BE2C (cell line): ENCODE results near the gene SYT3.

Source experiments
- DNase-seq: peaks from one replicate; pipeline ENCODE4 v3.0.0-alpha.2; 2020
- H3K27me3 ChIP-seq: fragments of 250-450 bp; sonication (Bioruptor Pico); 2 replicates; pipeline ENCODE4 v1.5.1; 2020; ENCODE audit warnings: mild to moderate bottlenecking
- H3K36me3 ChIP-seq: fragments of 250-450 bp; sonication (Bioruptor Pico); 2 replicates; pipeline ENCODE4 v1.5.1; 2020; ENCODE audit warnings: mild to moderate bottlenecking
- H3K4me1 ChIP-seq: fragments of 250-450 bp; sonication (Bioruptor Pico); 2 replicates; pipeline ENCODE4 v1.5.1; 2020
- H3K4me3 ChIP-seq: 2 replicates; pipeline ENCODE4 v1.5.1; 2011; ENCODE audit warnings: low read depth, low read length
- H3K9me3 ChIP-seq: fragments of 250-450 bp; sonication (Bioruptor Pico); 2 replicates; pipeline ENCODE4 v1.5.1; 2020
- TF ChIP-seq, protein P1 (sequence below): IDR thresholded peaks from 2 replicates; pipeline ENCODE4 v1.5.1; 2012; ENCODE audit warnings: mild to moderate bottlenecking, low read depth, low read length

SYT3 gene

DNA sequence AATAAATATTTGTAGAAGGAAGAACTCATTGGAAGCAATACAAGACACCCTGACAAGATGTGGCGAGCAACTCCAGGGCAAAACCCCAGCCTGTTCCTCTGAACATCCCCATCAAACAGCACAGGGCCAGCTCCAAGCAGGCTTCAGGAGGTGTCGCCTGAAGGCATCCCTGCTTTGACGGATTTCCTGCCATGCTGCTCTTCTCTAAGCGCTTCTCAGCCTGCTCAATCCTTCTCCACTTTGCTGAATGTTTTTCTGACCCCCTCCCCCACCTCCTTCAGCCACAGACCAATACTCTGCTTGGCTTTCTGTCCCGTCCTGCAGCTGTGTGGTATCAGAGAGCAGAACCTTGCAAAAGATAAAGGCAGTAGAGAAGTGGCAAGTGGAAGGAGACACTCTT, 38.0 kb upstream of the SYT3 start:
- TF ChIP-seq, protein P1, sequence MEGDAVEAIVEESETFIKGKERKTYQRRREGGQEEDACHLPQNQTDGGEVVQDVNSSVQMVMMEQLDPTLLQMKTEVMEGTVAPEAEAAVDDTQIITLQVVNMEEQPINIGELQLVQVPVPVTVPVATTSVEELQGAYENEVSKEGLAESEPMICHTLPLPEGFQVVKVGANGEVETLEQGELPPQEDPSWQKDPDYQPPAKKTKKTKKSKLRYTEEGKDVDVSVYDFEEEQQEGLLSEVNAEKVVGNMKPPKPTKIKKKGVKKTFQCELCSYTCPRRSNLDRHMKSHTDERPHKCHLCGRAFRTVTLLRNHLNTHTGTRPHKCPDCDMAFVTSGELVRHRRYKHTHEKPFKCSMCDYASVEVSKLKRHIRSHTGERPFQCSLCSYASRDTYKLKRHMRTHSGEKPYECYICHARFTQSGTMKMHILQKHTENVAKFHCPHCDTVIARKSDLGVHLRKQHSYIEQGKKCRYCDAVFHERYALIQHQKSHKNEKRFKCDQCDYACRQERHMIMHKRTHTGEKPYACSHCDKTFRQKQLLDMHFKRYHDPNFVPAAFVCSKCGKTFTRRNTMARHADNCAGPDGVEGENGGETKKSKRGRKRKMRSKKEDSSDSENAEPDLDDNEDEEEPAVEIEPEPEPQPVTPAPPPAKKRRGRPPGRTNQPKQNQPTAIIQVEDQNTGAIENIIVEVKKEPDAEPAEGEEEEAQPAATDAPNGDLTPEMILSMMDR = no peak
- Histone ChIP-seq H3K9me3 (no peaks in the 10 kb centered on the region), H3K4me1 (no peaks in the 10 kb centered on the region), H3K4me3 (no peak overlapping the region), H3K27me3 (no peaks in the 10 kb centered on the region), H3K36me3 (peaks cover 22% of the 10 kb centered on the region)
- DNase-seq = no peak

DNA sequence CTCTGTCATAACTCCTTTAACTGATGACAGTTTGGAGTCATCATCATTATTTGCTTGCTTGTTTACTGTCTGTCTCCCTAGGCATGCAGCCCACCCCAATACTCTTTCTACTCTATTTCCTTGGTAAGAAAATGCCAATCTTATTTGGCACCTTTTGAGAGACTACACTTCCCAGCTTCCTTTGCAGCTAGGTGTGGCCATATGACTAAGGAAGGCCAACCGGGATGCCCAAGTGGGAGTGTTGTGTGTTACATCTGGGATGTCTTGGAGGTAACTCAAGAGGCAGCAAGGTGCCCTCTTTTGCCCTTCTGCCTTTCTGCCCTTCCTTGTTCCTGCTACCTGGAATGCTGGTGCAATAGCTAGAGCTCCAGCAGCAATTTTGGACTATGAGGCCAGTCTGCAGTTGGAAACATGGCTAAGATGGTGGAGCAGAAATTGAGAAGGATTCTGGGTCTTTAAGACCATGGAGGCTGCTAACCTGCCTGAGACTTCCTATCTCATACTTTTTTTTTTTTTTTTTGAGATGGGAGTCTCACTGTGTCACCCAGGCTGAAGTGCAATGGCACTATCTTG, 37.0 kb upstream of the SYT3 start:
- no peaks in the 10 kb centered on the region for H3K27me3 ChIP-seq
- TF ChIP-seq, protein P1 = no peak
- peaks cover 22% of the 10 kb centered on the region for H3K36me3 ChIP-seq
- H3K9me3 ChIP-seq = no peaks in the 10 kb centered on the region
- no peaks in the 10 kb centered on the region for H3K4me1 ChIP-seq
- H3K4me3 ChIP-seq = no peak overlapping the region
- no peak for DNase-seq

DNA sequence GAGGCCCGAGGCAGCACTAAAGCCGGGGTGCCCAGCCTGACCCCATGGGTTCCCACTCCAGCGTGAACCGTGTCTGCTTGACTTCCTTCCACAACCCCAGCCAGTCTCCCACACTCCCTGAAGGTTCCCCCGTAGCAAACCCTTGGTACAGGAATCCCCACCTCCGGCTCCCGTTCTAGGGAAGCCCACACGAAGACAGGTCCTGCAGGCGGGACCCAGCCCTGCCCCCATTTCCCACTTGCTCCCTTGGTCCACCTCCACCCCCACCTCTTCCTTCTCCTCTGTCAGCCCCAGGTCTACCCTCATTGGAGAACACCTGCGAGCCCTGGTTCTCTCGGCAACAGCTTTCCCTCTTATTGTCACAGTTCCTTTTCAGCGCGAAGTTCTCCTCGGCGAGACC, 33.4 kb upstream of the SYT3 start:
- H3K9me3 ChIP-seq = no peaks in the 10 kb centered on the region
- H3K36me3 ChIP-seq = peaks cover 13% of the 10 kb centered on the region
- no peaks in the 10 kb centered on the region for H3K4me1 ChIP-seq
- DNase-seq = no peak
- H3K27me3 ChIP-seq = no peaks in the 10 kb centered on the region
- no peak overlapping the region for H3K4me3 ChIP-seq
- TF ChIP-seq, protein P1 = no peak

DNA sequence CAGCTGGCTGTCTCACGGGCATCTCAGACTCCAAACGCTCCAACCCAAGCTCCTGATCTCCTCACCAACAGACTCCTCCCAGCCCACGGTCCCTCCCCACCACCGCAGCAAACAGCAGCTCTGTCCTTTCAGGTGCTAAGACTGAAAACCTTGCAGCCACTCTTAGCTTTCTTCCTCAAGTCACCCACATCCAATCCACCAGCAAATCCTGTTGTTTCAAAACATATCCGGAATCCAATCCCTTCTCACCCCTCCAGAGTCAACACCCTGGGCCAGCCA, 30.4 kb upstream of the SYT3 start:
- no peaks in the 10 kb centered on the region for H3K4me1 ChIP-seq
- no peak overlapping the region for H3K4me3 ChIP-seq
- DNase-seq = no peak
- H3K27me3 ChIP-seq = no peaks in the 10 kb centered on the region
- H3K36me3 ChIP-seq = peaks cover 1% of the 10 kb centered on the region
- H3K9me3 ChIP-seq = no peaks in the 10 kb centered on the region
- TF ChIP-seq, protein P1 = no peak

DNA sequence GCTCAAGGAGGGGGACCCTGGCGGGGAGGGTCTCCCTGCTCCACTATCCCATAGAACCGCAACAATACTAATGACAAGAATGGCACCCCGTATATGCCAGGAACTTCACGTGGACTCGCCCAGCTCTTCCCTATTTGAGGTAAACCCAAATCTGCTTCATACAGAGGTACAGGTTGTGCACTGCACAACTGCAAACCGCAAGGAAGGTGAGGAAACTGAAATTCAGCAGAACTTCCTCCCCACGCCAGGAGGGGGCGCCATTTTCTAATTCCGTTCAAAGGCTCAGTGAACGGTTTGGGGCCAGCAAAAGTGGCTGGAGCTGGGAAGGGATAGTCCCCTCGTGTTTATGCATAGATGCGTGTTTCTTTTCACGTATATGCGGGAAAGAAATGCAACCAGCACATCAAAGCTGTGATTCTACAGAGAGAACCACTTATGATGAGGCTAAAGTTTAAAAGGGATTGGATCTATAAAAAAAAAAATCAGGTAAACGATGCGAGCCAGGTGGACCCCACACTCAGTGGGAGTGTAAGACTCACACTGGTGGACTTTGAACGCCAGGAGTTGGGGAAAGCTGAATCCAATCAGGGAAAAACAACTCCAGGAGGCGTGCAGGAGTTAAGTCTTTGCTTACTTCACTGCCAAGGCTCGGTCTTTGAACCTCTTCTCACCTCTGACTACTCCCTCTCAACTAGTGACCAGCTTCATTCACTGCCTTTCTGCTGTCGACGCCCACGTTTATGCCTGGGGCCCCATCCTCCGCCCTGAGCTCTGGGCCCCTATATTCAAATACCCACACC, 29.8 kb upstream of the SYT3 start:
- TF ChIP-seq, protein P1 = peak; percentile 84
- DNase-seq = peak; percentile 61
- Histone ChIP-seq H3K36me3 (peaks cover 3% of the 10 kb centered on the region), H3K4me3 (no peak overlapping the region), H3K27me3 (no peaks in the 10 kb centered on the region), H3K9me3 (no peaks in the 10 kb centered on the region), H3K4me1 (no peaks in the 10 kb centered on the region)

DNA sequence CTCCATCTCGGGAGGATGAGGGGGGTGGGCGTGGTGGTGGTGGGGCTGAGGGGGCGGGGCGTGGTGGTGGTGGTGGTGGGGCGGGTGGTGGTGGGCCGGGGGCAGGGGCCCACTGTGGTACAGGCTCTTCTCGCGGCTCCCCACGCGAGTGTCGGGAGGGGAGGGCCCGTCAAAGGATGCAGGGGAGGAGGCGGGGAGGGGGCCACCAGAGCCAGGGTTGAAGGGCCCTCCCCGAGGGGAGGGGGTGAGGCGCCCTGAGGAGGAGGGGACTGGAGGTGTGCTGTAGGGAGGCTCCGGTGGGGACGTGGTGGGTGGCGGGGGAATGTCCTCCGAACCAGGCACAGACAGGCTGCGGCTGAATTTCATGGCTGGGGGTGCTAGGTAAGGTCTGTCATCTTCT, 29.2 kb upstream of the SYT3 start:
- Histone ChIP-seq H3K4me3 (no peak overlapping the region), H3K27me3 (no peaks in the 10 kb centered on the region), H3K36me3 (peaks cover 3% of the 10 kb centered on the region), H3K4me1 (no peaks in the 10 kb centered on the region), H3K9me3 (no peaks in the 10 kb centered on the region)
- DNase-seq = no peak
- TF ChIP-seq, protein P1 = no peak
